Inferior parietal cortex (tissue), 1 donor: Measurements from ENCODE around the gene HSPA2.
A peak's percentile ranks its signal among the peaks of the same experiment; 100 is the strongest.
"Not testable (repeated sequence)": the region's sequence is repeated elsewhere in the genome, so short reads cannot be mapped to it uniquely, and the experiment has no call there.

Experiments
- DNase-seq: peaks from one replicate; pipeline ENCODE4 v3.0.0-alpha.2; 2016; ENCODE audit errors: extremely low spot score

Gene HSPA2

DNA sequence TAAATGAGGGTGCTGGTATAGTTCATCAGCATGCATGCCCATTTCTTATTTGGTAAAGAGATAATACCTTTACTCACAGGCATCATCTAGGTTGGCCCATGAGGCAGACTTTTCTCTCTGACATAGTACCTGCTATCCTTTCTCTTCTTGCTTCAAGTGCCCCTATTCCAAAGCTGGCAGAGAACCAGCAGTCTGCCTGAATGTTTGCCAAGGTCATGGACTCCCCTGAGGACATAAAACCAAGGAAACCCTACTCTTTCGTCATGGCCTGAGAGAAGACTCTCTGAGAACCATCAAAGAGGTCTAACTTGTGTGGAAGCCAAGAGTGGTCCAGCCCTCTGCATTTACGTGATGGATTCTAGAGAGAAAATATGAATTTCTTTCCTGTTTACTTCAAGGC, 21.1 kb downstream of the HSPA2 start:
- DNase-seq, result no peak

DNA sequence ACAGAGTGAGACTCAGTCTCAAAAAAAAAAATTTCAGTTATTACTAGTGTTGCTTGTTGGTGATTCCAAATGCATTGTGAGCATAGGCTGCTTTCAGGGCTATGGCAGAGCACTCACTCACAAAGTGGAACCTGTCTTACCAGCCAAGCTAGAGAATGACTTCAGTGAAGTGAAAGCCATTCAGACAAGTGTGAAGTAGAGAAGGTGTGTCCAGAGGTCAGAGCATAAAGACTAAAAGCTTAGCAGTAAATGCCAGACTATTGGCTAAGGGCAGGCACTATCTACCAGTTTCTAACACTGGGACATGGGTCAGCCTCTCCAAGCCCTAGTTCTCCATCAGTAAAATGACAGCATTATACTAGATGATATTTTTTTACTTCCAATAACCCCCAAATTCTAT, 21.9 kb downstream of the HSPA2 start:
- DNase-seq, result no peak

DNA sequence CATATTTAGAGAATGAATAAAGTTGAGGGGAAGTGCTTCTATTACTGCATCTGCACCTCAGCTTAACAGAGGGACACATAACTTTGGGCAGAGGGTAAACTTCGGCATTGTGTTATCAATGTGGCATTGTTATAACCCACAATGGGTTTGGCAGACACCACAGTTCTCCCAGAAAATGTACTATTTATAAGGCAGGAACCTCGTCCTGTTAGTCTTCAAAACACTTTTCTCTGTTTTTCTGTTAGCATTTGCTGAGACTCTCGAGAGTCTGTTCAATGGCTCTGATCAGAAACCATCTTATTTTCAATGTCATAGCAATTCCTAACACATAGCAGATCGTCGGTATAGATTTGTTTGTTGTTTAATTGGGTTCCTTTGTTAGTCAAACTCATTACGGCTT, 23.2 kb downstream of the HSPA2 start:
- DNase-seq, result peak; percentile 61

DNA sequence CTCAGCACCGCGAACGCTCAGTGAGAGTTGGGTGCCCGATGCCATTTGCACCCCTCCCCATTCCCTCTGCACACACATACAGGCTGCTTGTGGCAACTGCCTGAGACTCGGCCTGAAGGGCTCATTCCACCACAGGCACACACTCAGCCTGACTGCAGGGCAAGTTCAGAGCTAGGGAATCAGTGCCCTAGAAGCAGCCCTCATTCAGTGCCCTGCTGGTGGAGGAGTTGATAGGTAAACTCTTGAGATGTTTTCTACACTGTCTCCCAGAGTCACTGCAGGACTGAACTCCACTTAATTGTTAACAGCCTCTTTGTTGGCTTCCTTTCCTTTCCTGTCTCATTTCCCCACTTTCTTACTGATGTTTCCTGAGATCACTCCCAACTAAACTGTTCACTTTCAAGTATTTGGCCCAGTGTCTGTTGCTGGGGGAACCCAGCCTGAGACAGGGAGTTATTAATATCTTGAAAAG, 26.1 kb downstream of the HSPA2 start:
- no peak for DNase-seq

DNA sequence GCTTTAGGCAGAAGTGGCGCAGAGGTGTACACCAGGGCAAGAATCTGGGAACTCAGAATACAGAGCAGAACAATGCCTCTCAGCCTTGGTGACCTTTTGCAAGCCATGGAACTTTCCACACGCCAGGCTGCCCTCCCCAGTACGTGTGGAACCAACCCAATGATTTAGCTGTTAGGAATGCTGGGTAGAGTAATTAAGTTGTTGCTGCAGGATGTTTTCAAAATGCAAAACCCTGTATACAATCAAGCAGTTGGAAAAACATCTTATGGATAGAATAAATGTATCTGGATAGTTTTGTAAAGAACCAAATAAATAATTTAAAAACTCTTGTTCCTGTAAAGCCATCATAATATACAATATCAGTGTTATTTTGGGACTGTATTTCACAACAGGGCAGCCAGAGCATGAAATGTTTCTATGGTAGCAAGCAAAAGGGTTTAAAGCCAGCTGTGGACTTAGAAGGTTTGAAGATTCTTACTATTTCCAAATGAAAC, 28.6 kb downstream of the HSPA2 start:
- DNase-seq, result peak; percentile 73

DNA sequence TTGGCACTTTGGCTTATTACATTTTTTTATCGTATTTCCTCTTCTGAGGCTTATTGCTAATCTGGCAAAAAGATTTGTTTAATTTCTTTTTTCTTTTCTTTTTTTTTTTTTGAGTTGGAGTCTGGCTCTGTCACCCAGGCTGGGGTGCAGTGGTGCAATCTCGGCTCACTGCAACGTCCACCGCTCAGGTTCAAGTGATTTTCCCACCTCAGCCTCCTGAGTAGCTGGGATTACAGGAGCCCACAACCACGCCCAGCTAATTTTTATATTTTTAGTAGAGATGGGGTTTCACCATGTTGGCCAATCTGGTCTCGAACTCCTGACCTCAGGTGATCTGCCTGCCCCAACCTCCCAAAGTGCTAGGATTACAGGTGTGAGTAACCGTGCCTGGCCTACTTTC, 29.1 kb downstream of the HSPA2 start:
- DNase-seq, result not testable (repeated sequence)

DNA sequence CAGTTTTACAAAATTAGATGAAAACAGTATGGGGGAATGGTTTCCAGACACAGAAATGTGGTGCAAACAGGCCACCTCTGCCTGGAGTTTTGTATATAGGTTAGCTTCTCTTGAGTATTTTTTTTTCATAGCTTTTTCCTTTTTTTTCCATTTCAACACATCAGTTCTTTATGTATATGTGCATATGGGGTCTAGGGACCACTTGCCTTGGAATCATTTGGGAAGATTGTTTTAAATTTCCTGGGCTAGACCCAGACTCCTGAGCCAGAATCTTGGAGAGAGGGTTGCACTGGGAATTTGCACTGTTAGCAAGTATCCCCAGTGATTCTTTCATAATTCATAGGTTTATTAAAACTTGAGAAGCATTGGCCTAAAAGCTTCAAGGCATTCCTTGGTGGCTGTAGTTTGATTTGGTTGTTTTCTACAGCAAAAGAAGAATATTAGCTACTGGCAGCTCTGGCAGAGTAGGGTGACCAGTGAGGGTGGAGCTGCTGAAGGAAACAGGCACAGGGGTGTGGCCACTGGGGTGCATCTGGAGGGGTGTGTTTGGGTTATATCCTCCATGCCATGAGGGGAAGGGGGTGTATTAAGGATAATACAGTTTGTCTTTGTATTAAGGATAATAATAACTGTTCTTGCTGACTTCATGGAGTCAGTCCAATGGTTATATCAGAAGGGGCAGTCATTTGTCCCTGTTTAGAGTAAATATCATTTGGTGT, 32.0 kb downstream of the HSPA2 start:
- no peak for DNase-seq

DNA sequence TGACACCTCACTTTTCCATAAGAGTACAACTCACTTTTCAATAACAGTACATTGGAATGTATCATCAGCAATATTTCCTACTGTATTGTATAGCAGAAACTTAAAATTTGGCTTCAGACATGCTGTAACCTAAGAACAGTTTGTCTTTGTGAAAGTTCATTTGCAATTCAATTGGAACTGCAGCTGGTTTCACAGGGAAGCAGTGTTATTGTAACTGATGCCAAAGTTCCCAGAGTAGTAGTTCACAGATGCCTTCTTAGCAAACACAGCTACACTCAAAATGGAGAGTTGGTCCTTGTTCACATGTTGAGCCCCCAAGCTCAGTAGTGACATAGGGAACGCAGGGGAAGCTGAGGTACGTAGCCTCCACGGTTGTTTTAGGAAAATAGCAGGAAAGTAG, 32.6 kb downstream of the HSPA2 start:
- DNase-seq, result peak; percentile 88

DNA sequence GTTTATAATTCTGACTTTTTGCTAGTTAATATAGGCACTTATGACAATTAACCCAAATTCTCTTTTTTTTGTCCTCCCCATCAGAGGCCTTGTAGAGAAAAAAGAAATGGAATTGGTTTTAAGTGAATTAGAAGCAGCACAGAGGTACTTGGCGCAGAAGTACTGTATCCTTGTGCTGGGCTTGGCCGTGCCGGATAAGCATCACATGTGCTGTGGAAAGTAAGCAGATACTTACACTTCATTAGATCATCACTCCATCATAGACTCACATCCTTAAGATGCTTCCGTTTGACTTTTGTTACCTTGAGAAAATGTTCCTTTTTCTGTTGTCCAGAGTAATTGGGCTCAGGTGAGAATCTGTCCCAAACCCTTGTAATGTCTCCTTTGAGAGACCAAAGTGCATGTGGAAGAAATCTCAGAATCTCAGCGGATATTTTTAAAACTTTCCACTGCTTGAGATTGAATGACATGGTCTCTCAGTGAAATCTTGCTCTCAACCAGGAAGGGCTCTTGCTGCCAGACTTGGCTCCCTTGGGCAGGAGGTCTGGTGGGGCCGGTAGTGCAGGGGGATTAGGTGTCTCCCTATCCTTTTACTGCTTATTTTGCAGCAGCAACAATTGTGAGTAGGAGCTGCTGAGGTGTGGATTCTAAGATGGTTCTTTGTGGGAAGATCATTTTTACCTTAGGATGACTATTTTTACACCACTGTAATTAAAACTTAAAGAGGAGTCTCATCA, 34.0 kb downstream of the HSPA2 start:
- DNase-seq, result no peak

DNA sequence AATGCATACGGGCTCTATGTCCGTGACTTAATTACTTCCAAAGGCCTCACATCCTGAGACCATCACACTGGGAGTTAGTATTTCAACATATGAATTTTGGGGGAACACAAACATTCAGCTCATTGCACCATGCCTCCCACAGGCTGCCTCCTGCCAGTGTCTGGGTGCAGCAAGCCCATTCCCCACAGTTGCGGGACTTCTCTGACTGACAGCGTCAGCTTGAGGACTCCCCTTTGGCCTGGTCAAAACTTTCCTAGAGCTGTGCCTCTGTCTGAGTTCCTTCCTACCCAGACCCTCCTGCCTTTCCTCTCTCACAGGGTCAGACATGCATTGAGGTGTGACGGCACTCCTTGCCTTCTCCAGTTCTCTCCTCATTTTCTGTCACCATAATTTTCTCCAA, 36.7 kb downstream of the HSPA2 start:
- no peak for DNase-seq

DNA sequence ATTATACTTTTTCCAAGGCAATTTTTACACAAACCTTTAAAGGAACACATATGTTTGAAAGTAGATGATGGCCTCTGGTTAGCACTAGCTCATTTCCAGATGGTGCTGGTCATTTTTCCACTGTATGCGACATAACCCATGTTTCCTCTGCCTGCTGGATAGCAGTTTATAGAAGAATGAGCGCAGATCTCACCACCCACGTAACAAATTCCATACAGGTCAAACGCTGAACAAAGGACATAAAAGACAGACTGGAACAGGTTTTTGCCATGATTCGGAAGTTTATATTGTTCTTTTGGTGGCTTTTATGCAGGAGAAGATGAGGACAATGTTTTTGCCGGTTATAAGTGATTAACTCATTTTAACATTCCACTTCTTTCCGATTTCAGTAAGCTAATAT, 39.9 kb downstream of the HSPA2 start:
- no peak for DNase-seq

DNA sequence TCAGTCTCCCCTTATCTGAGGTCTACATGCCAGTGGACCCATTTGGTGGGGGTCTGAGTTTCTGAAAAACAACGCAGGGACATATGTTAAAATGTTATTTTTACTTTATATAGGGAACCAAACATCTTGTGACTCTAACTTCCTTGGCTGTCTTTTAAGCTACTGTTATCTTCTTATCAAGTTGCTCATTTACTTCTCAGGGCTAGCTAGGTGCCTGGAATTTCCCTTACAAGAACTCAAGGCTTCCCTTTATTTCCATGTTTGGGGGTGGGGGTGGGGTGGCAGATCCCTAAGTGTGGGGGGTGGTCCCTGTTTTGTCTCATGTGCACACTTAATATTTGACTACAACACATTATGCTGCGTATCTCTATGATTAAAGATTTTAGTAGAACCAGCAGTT, 40.8 kb downstream of the HSPA2 start:
- DNase-seq, result no peak

DNA sequence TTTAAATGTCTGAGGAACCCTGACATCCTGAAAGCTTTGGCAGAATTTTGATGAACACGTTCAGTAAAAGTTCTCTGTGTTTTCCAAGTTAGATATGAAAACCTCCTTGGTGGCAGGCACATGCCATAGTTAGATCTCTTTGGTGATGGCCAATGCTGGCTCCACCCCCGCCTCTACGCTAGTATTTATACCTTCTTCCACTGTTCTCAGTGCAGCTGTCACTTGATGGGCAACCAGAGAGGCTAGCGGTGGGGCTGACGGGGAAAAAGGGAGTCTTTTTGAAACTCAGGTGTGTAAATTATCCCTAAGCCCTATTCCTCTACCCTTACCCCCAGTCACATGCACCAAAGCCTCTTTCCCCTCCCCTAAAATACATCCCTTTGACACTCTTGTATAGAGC, 41.3 kb downstream of the HSPA2 start:
- no peak for DNase-seq

DNA sequence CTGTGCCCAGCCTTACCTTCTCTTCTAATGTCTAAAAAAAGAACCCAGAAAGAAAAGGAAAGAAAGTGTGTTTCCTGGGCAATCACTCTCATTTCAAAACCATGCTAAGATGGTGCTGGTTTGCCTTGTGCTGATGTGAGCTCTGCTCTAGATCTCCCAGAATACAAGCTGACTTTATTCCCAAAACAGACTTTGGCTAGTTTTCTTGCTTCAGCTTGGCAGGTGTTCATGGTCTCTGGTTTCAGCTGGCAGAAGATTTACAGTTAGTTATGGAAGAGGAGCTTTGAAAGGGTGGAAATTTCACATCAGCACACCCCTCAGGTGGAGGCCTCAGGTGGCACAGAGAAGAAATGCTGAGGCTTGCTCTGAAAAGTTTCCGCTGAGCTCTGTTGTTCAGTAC, 43.6 kb downstream of the HSPA2 start:
- DNase-seq, result peak; percentile 25

DNA sequence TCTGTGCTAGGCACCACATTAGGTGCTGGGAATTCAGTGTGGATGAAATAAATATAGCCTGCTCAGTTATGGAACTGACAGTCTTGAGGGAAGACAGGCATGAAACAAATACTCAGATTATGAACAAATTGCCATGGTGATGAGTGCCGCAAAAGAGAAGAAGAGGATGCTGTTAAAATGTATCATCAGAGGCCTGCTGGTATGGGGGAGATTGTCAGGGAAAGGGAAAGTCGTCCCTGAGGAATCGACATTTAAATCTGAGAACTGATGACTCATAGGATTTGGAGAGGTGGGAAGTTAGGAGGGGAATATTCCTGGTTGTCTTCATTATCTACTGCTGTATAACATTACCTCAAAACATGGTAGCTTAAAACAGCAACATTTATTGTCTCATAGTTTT, 51.3 kb downstream of the HSPA2 start:
- DNase-seq, result no peak
